ENCODE data around the gene U2SURP.

Gene U2SURP

GRCh38 chr3:143101792-143102381 lies 100.5 kb downstream of the U2SURP start:
- no peak for DNase-seq (ENCODE audit: low read depth)

- DNase-seq (ENCODE audit: low read depth) = no peak
These were observed 102.3 kb downstream of the U2SURP start for GRCh38 chr3:143103652-143104051.

GRCh38 chr3:143105170-143105569 lies 103.8 kb downstream of the U2SURP start:
- DNase-seq (ENCODE audit: low read depth) = no peak

- no peak for DNase-seq (ENCODE audit: low read depth)
These were observed 108.5 kb downstream of the U2SURP start for GRCh38 chr3:143109861-143110260.

Data from EH (cell line).